T-helper 1 cell (primary cell): ENCODE results near the gene MED25.

Source experiments
- DNase-seq, 5 donors: peaks; one replicate each; pipeline ENCODE4 v3.0.0-alpha.2; 2012 to 2020
- total RNA-seq, 4 donors: gene quantifications; one replicate each; lab custom pipeline; 2026; lab: John Stamatoyannopoulos, UW

MED25 gene
- 42.4 to 72.4 (median 51.4) reads per million in 4 donors for total RNA-seq

DNA sequence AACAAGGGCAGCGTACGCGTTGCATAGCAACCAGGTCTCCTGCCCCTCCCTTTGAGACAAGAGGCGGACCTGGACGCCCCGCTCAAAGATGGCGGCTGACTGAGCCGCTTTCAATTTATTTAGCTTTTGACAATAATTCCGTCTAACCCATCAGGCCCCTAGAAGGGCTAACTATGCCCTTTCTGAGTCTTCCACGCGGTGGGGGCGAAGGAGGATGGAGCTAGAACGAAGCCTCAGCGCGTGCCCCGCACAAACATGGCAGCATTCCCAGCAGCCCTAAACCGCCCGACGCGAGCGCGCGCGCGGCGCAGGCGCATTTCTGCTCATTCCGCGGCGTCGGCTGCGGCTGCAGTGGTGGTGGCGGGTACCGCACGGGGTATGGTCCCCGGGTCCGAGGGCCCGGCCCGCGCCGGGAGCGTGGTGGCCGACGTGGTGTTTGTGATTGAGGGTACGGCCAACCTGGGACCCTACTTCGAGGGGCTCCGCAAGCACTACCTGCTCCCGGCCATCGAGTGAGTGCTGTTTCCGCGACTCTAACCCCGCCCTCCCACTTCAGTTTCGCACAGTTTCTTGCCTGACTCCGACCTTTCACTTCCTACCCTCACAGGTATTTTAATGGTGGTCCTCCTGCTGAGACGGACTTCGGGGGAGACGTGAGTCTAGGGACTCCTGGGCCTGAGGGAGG lies at the start of gene MED25:
MED25 (plus strand) TSS at position 326 of the 685 bp plus-strand sequence; CDS start at position 379, 53 bp downstream.
- DNase-seq = peak; percentile 74 to 90 (median 85)

DNA sequence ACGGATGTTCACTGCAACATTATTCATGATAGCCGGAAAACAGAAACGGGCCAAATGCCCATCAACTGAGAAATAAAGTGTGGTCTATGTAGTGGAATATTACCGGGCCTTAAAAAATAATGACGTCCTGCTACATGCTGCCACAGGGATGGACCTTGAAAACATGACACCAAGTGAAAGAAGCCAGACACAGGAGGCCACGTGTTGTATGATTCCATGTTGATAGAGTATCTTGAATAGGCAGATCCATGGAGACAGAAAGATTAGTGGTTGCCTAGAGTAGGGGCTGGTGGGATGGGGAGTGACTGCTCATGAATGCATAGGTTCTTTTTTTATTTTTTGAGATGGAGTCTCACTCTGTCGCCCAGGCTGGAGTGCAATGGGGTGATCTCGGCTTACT lies 47.6 kb upstream of the MED25 start:
- no peak for DNase-seq

DNA sequence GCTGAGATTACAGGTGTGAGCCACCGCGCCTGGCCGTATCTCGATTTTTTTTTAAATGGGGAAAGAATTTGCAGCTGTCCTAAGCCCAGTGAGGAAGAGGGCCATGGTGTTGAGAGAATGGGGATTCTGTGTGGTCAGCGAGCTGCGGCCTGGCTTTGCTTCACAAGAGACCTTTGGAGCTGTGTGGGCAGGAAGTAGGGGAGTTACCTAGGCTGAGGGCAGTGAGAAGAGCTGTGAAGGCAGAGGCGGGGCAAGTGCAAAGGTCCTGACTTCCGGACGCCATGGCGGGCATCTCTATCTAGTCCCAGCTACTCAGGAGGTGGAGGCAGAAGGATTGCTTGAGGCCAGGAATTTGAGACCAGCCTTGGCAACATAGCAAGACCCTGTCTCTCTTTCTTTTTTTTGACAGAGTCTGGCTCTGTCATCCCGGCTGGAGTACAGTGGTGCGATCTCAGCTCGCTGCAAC lies 46.4 kb upstream of the MED25 start:
- no peak for DNase-seq

DNA sequence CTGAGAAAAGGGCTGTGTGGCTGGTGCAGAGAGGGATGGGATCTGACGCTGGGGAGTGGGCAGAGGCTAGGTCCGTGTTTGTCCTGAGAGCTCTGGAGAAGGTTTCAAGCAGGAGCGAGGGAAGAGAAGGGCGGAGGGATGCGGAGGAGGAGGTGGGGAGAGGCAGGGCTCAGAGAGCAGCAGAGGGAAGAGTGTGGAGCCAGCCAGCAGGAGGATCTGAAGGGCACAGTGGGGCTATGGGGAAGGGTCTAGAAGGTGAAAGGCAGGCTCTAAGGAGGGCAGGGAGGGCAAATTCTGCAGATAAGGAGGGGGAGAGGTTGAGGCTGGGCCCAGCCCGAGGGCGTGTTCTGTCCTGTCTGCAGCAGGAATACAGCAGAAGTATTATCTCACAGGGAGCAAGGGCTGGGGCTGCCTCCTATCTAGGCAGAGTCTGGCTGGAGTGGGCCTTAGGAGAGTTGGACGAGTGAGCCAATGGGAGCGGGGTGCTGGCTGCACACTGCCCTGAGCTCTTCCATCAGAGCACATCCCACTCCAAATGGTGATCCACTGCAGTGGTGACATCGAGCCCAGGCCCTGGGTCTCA lies 45.1 kb upstream of the MED25 start:
- DNase-seq = no peak

DNA sequence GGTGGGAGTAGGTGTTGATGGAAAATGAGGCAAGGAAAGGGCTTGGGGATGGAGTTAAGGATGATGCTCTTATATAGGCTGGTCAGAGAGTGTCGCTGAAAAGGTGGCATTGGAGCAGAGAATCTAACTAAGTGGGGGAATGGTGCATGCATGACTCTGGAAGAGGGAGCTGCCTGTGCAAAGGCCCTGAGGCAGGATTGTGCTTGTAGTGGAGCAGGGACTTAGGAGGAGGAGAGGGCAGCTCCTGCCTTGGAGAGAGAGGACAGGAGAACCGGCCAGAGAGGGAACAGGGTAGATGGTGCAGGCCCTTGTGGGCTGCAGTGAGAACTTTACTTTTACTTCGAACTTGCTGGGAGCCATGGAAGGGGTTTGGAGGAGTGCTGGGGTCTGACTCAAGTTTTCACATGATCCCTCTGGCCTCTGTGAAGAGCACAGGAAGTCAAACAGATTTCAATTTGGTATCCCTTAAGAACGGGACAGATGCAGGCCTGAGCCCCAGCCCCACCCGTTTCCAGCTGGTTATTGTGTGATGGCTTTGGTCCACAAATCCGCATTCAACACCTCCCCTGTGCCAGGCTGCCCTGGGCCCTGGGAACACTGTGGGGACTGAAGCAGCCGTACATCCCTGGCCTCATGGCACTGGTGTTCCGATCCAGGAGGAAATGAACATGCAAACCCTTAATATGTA lies 44.3 kb upstream of the MED25 start:
- no peak for DNase-seq

DNA sequence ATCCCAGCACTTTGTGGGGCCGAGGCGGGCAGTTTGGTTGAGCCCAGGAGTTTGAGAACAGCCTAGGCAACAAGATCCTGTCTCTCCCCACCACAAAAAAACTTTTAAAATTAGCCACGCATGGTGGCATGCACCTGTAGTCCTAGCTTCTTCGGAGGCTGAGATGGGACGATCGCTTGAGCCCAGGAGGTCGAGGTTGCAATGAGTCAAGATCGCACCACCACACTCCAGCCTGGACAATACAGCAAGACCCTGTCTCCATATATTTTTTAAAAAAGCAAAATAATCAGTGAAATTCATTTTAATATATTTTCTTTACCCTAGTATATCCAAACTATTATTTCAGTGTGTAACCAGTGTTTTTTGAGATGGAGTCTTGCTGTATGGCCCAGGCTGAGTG lies 43.1 kb upstream of the MED25 start:
- DNase-seq = no peak

DNA sequence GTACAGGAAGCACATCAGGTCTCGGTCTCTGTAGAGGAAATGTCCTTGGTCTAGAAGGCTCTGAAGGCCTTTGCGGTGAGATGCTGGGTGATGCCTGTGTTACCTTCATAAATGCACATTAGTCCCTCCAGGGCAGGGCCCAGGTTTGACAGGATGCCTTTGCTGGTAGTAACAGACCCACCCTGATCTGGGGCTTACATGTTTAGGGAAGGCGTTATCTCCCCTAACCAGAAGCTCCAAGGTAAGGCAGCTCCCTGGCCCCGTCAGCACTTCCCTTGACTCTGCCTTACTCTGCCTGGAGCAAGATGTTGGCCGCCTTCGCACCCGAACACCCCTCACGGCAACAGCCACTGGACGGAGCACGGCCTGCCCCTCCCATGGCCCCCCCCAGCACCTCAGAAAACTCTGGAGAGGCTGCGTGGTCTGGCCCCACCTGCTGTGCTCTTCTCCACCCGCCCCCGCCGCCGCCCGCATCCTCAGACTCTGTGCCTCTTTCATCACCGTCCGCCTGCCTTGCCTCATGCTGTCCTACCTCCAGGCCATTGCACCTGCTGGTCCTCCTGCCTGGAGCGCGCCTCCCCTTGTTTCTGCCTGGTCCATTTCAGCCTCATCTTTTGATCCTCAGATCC lies 42.2 kb upstream of the MED25 start:
- DNase-seq = no peak

DNA sequence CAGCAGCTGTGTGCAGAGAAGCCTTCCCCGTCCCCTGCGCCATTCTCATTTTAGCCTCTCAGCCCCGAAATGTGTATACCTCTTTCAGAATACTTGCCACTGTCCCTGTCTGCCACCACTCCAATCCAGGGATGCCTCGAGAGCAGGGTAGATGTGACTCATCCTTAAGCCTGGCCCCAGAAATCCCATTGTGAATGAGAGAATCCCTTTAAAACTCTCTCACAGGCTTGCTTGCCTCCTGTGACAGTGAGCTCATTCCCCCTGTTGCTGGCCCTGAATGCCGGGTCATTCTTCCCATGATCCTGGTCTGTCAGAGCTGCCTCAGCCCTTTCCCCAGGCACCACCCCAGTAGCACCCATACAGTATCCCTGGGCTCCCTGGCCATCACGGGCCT lies 41.7 kb upstream of the MED25 start:
- no peak for DNase-seq

DNA sequence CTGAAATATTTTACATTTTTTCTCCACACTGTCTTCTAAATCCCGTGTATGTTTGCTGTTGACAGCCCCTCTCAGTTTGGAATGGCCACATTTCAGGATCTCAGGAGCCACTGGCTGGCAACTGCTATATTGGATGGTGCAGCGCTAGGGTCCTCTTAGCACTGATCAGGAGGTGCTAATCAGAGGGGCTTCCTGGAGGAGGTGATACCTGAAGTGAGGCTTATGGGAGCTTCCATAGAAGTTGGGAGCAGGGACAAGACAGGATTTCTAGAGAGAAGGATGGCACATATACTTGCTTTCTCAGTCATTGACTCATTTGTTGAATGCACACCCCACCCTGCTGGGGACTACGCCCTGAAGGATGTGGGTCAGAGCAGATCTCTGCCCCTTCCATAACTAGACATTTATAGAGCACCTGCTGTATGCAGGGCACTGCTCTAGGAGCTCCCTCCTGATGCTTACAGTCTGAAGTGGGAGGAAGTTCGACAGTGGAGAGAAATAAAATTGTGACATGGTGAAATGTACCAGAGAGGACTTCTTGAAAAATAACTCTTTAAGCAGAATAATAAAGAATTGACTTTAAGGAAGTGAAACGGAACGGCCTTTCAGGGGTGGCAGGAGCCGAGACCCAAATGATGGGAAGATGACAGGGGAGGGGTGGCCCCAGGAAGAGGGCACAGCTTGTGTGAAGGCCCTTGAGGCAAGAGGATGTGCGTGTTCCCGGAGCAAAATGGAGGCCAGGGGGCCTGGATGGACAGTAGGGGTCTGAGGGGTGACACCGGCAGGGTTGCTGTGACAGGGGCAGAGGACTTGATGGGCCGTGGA lies 38.1 kb upstream of the MED25 start:
- no peak for DNase-seq

DNA sequence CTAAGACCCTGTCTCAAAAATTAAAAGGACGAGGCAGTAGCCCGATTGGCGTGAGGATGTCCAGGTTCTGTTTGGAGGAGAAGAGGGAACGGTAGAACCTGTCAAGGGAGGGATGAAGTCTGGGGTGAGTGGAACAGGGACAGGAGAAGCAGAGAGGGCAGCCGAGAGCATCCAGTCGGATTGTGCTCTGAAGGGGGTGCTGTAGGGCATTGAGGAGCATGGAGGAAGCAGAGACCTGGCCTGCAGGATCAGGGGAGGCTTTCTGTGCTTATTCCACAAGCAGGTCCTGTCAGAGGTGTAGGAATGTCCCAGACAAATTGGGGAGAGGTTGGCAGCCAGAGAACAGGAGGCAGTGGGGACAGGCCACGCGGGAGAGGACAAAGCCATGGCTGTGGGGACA lies 37.2 kb upstream of the MED25 start:
- DNase-seq = no peak

DNA sequence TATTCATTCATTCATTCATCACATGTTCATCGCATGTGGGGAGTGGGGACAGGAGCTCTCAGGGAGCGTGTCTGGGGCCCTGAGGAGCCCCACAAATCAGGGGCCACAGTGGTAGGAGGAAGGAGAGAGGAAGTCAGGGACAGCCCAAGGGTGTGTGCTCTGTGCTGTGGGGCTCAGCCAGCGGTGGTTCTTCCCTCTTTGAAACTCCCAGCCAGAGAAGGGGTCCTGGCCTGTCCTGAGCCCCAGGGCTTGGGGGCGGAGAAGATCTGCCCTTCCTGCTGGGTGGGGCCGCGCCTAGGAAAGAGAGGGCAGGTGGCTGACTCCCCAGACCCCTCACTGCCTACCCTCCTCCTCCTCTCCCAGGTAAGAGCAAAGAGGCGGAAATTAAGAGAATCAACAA lies 36.7 kb upstream of the MED25 start:
- no peak for DNase-seq

DNA sequence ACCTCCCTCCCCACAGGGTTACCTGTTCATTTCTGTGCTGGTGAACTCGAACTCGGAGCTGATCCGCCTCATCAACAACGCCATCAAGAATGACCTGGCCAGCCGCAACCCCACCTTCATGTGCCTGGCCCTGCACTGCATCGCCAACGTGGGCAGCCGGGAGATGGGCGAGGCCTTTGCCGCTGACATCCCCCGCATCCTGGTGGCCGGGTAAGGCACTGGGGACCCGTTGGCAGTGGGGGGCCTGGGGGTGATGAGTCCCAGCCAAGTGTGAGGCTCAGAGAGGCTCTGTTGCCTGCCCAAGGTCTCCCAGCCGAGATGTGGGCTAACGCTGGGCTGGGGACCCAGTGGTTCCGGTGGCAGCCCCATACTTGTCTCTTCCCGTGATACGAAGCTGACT lies 35.6 kb upstream of the MED25 start:
- DNase-seq = no peak

DNA sequence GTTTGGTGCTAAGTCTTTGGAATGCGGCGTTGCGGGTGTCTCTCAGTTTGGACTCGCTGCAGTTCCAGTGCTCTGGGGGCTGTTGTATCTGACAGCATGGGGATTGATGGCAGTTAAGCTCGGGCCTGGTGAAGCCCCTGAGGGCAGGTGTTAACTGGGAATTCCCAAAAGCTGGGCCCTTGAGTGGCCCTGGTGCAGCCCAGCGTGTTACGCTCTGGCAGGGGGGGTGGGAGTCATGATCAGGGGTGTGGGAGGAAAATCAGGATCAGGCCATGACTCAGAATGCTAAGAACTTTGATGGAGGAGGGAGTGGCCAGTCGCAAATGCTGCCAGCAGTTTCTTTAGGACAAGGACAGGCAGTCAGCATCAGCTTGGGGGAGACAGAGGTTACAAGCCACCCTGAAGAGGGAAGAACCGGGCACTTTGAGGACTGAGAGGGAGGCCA lies 31.7 kb upstream of the MED25 start:
- DNase-seq = no peak

DNA sequence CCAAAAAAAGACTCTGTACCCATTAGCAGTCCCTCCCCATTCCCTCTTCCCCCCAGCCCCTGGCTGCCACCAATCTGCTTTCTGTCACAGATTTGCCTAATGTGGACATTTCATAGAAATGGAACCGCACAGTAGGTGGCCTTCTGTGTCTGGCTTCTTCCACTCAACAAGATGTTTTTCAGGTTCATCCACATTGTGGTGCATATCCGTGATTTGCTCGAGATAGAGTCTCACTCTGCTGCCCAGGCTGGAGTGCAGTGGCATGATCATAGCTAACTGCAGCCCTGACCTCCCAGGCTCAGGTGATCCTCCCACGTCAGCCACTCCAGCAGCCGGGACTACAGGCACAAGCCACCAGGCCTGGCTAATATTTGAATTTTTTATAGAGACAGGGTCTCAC lies 30.3 kb upstream of the MED25 start:
- no peak for DNase-seq

DNA sequence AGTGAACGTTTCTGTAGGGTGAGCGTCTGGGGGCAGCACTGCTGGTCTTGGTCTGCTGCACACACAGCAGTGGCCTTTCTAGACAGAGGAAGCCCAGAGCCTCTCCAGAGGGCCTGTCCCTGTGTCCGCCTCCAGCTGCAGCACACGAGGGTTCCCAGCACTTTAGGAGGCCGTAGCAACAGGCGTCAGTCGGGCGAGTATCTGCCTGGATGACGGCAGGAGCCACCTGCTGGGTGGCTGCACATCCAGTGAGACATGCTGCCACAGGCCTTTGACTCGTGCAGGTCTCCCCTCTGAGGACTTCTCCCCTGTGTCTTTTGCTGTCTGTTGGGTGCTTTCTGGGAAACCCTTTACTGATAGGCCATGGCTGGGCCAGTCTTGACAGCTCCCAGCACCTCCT lies 29.2 kb upstream of the MED25 start:
- no peak for DNase-seq

DNA sequence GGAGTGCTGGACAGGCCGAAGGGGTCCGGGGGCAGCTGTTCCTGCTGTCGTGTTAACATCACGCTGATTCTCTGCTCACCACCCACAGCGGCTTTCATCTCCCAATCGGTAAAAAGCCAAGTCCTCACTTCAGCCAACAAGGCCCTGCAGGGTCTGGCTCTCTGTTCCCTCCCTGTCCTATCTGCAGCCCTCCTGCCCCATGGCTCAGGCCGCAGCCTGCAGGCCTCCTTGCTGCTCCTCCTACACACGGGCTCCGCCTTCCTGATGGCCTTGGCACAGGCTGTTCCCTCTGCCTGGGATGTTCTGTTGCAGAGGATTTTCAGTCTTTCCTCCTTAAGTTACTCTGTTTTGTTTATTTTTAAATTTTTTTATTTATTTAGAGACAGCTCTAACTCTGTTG lies 27.2 kb upstream of the MED25 start:
- DNase-seq = no peak

DNA sequence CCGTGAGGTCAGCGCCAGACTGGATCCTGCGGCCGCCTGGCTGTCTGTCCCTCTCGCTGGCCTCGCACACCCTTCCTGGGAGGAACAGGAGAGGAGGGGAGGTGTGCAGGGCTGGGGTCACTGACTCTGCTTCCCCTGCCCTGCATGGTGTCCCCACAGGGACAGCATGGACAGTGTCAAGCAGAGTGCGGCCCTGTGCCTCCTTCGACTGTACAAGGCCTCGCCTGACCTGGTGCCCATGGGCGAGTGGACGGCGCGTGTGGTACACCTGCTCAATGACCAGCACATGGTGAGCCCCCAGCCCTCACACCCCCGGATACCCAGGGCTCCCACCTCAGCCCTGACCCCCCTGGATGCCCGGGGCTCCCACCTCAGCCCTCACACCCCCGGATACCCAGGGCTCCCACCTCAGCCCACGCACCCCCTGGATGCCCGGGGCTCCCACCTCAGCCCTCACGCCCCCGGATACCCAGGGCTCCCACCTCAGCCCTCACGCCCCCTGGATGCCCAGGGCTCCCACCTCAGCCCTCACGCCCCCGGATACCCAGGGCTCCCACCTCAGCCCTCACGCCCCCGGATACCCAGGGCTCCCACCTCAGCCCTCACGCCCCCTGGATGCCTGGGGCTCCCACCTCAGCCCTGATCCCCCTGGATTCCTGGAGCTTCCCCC lies 26.2 kb upstream of the MED25 start:
- DNase-seq = no peak

DNA sequence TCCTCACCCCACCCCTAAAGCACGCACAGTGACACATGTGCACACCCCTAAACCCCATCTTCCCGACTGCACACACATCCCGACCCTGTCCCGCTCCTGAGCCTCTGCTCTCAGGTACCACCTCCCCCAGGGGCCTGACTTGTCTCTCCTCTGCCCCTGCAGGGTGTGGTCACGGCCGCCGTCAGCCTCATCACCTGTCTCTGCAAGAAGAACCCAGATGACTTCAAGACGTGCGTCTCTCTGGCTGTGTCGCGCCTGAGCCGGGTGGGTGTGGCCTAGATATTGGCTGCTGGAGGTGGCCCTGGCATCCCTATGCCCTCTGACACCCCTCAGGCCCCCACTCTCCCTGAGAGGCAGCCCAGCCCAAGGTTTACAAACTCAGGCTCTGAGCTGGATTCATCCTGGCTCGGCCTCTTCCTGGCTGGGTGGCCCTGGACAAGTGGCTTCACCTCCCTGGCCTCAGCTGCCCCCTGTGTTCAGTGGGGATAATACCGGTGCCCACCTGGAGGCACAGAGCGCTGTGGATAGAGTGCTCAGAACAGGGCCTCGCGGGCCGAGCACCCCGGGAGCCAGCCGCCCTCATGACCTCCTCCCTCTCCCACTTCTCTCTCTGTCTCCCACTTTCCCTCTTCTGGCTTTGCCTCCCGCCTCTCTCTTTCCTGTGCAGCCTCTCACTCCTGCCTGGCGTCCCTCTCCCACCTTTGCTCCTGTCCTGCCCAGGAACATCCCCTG lies 25.1 kb upstream of the MED25 start:
- no peak for DNase-seq

DNA sequence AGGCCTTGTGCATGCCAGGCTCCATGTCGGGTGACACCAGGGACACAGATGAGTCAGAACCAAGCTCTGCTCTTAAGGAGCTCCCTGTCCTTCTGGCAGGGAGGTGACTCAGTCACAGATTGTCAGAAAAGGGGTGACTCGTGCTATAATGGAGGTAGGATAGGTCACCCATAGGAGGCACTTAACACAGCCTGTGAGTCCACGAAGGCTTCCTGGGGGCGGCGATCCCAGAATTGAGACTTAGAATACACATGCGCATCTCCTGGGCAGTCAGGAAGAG lies 24.6 kb upstream of the MED25 start:
- DNase-seq = no peak

DNA sequence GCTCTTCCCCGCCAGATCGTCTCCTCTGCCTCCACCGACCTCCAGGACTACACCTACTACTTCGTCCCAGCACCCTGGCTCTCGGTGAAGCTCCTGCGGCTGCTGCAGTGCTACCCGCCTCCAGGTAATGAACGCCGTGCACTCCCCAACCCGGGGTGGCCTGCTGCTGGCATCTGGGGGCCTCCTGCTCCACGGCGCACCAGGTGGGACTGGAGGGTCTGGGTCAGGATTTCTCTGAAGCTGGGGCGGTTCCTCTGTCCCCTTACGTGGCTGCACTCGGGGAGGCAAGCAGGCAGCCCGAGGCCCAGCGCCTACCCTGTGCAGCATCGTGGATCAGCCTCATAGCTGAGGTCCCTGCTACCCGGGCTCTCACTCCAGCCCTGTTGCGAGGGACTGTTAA lies 22.5 kb upstream of the MED25 start:
- DNase-seq = no peak

DNA sequence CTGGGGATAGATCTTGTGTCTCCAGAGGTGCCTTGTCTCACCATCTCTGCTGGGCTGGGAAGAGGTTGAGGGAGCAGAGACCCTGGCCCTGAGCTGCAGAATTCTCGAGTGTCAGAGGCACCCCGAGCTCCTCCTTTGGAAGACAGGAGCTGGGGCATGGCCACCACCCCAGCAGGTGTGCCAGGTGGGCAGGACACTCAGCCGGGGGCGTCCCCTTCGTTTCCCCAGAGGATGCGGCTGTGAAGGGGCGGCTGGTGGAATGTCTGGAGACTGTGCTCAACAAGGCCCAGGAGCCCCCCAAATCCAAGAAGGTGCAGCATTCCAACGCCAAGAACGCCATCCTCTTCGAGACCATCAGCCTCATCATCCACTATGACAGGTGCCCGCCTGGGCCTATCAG lies 19.5 kb upstream of the MED25 start:
- no peak for DNase-seq
